Cardiac septum (tissue), 1 donor: ENCODE data around the gene YIPF5. TPM values are rescaled to one million over a fixed set of nuclear protein-coding genes. Genes with fewer than 3 reads are reported as not detected.

ENCODE experiments used
- DNase-seq: peaks from one replicate; pipeline ENCODE4 v3.0.0-alpha.2; 2020; ENCODE audit warnings: low spot score
- intact Hi-C: fragments of 100-400 bp; cut with DNase I; formaldehyde crosslinking; loops from one replicate; pipeline ENCODE4 v1.14.0; 2022
- total RNA-seq: library from RNA; stranded (reverse); fragmentation: NEBNext Ultra II Directional; extraction: Animal tissue kit (Norgen Biotek cat#: 25700); gene quantifications from one replicate; pipeline ENCODE4 v1.2.1, GENCODE V29; 2021
- donor health status: DM: no; HTN: no; CAD: no.

Gene YIPF5
- total RNA-seq, 1 donor from 2014 or later = 25.0 TPM

GRCh38 chr5:144133050-144133633 is 37.3 kb downstream of the YIPF5 start:
- DNase-seq = no peak
- intact Hi-C loops = no loop called here

GRCh38 chr5:144131261-144131660 is 39.2 kb downstream of the YIPF5 start:
- DNase-seq = no peak
- intact Hi-C loops = no loop called here

DNA sequence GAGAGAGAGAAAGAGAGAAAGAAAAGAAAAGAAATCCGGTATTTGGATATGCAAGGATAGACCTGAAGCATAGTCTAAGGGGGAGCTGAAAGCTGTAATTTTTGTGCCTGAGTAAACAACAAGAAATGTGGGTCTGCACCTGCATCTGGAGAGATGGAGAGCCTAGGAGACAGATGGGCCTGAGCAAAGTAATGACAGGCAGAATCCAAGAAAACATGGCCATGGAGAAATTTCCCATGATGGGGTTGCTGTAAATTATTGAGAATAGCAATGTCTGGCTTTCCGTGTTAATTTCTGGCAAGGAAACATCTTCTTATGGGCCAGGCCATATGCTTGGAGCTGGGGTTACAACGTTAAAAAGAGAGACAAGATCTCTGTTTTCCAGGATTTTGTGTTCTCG is 40.2 kb downstream of the YIPF5 start:
- DNase-seq = no peak
- intact Hi-C loops = no loop called here

DNA sequence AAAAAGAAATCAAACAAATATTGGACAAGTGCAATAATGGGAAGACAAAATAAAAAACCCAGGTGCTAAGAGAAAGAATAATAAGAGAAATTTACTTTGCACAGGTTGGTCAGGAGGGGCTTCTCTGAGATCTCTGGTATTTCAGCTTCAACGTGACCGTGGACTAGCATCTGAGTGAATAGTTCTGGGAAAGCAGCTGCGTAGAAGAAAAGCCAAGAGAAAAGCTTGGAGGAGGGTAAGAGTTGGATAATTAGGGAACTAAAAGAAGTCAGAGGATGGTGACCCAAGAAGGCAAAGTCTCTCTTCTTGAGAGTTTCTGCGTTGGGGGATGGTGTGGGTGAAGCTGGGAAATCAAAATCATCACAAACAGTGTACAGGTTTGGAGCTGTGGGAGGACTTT is 41.6 kb downstream of the YIPF5 start:
- no peak for DNase-seq
- intact Hi-C loops = no loop called here

DNA sequence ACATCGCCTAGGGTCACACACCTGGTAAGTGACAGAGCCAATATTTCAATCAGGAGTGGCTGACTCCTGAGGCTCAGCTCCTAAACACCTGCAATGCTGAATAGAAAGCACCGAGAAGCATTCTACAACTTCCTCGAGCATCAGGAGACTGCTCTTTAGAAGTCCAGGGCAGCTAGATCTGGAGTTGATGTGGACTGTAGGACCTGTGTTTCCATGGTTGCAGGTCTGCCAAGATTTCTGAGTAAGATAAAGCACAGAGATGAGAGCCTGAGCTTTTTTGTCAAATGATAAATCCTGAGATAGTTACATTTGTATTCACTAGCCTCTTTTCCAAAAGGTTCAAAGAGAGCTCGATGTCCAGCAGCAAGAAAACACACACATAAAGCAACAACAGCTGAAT is 43.8 kb downstream of the YIPF5 start:
- intact Hi-C loops = no loop called here
- no peak for DNase-seq

- intact Hi-C loops = no loop called here
- DNase-seq = no peak
Observed at GRCh38 chr5:144125163-144125726, 45.2 kb downstream of the YIPF5 start.

DNA sequence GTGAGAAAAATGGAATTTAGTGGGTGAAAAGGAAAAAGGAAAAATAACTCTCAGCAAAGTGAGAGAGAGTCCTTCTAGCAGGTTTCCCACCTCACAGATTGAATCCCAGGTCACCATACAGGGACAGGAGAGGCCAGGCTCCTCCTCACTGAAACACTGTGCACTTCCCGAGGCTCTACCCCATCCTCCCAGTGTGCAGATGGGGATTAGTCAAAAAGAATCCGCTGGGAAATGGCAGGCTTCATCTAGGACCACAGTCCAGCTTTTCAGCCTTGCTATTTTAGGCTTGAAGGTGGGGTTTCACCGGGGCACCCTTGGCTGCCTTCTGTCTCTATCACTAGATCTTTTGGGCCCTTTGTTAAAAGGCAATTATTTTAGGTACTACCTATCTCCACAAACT is 47.8 kb downstream of the YIPF5 start:
- DNase-seq = no peak
- intact Hi-C loops = no loop called here

GRCh38 chr5:144122081-144122480 is 48.4 kb downstream of the YIPF5 start:
- DNase-seq = no peak
- intact Hi-C loops = no loop called here

DNA sequence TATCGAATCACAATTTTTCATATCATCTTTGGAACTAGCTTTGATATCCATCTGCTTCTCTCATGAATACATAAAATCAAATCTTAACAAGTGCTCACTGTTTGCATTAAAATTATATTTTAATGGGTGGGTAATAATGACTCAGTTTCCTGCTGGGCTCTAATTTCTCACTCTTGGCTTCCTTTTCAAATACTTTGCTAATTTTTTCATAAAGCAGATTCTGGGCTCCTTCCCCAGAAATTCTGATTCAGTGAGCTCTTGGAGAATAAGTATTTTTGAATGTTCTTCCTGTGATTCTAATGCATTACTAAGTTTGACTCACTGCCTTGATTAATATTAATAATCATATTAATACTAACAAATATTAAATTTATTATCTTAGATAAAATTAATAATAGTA is 48.9 kb downstream of the YIPF5 start:
- intact Hi-C loops = no loop called here
- DNase-seq = no peak

- intact Hi-C loops = no loop called here
Observed at GRCh38 chr5:144120661-144121180, 49.7 kb downstream of the YIPF5 start.

DNA sequence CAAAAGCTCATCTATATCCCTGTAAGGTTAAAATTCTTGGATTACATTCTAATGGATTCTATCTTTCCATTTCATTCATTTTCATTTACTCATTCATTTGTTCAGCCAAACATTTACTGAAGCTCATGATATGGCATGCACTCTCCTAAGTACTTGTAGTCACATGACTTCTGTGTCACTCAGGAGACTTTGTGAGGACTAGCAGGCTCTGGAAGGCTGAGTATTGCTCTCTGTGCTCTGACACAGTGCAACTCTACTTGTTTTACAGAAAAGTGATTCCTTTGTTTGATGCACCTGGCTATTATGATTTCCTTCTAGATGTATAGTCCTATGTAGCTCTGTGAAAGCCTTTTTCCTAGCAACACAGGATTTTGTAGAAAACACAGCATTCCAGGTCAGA is 53.0 kb downstream of the YIPF5 start:
- DNase-seq = no peak
- intact Hi-C loops = no loop called here

More at GRCh38 chr5:144120661-144121180, 49.7 kb downstream of the YIPF5 start:
- no peak for DNase-seq

DNA sequence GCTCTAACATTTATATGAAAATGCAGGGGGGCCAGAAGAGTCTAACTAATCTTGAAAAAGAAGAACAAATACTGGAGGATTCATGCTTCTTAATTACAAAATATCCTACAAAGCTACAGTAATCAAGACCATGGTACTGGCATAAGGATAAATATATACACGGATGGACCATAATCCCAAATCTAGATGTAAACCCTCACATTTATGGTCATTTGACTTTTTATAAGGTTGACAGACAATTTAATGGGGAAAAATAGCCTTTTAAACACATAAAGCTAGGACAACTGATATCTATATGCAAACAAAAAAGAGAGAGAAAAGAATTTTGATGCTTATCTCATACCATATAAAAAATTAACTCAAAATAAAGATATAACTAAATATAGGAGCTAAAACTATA is 55.9 kb downstream of the YIPF5 start:
- no peak for DNase-seq
- intact Hi-C loops = no loop called here

Other genes with a start within 250 kb of the YIPF5 start
- 0.08 TPM for gene KCTD16, start 214 bp upstream of the YIPF5 start, total RNA-seq